Fibroblast of lung (primary cell): ENCODE data around the gene CCDC85B. TPM values are rescaled to one million over a fixed set of nuclear protein-coding genes. Genes with fewer than 3 reads are reported as not detected.
A peak's percentile ranks its signal among the peaks of the same experiment; 100 is the strongest.

Source experiments
- DNase-seq, 2 donors: peaks; one replicate each; pipeline versions ENCODE4 v3.0.0 to v3.0.0-alpha.2; 2010; ENCODE audit warnings: low read depth in 2 of 2
- H2AFZ ChIP-seq: 2 replicates; pipeline ENCODE4 v1.5.1; 2012; ENCODE audit warnings: low read length, control low read depth, inconsistent platforms
- H3K27ac ChIP-seq: 2 replicates; pipeline ENCODE4 v1.5.1; 2011; ENCODE audit warnings: low read length, control low read depth; ENCODE audit not compliant: insufficient read depth
- H3K27me3 ChIP-seq: 2 replicates; pipeline ENCODE4 v1.5.1; 2011; ENCODE audit warnings: mild to moderate bottlenecking, low read length; ENCODE audit not compliant: control insufficient read depth, insufficient read depth
- H3K36me3 ChIP-seq: 2 replicates; pipeline ENCODE4 v1.5.1; 2011; ENCODE audit warnings: low read length; ENCODE audit not compliant: control insufficient read depth, insufficient read depth
- H3K4me1 ChIP-seq: 2 replicates; pipeline ENCODE4 v1.5.1; 2011; ENCODE audit warnings: low read length; ENCODE audit not compliant: control insufficient read depth, insufficient read depth; ENCODE audit errors: extremely low read depth
- H3K4me2 ChIP-seq: 2 replicates; pipeline ENCODE4 v1.5.1; 2011; ENCODE audit warnings: low read length, control low read depth; ENCODE audit not compliant: insufficient read depth; ENCODE audit errors: extremely low read depth
- H3K4me3 ChIP-seq, 4 experiments: fragments of 200-600 bp in 1 of 4; sonication (generic) in 1 of 4; replicated peaks in 1 of 4; 2 replicates each; pipeline ENCODE4 v1.5.1; 2011 to 2016; ENCODE audit warnings: low read length in 4 of 4, low read depth in 3 of 4, mild to moderate bottlenecking in 3 of 4, control low read depth in 2 of 4, inconsistent platforms in 1 of 4, mixed read lengths in 1 of 4; ENCODE audit not compliant: insufficient read depth in 1 of 4; ENCODE audit errors: control extremely low read depth in 1 of 4
- H3K79me2 ChIP-seq: 2 replicates; pipeline ENCODE4 v1.5.1; 2012; ENCODE audit warnings: mild to moderate bottlenecking, low read length, inconsistent platforms; ENCODE audit not compliant: control insufficient read depth, insufficient read depth
- H3K9ac ChIP-seq: 2 replicates; pipeline ENCODE4 v1.5.1; 2011; ENCODE audit warnings: mild to moderate bottlenecking, low read length, control low read depth; ENCODE audit not compliant: insufficient read depth
- H3K9me3 ChIP-seq: 2 replicates; pipeline ENCODE4 v1.5.1; 2012; ENCODE audit warnings: low read depth, low read length; ENCODE audit not compliant: control insufficient read depth, insufficient read depth
- H4K20me1 ChIP-seq: 2 replicates; pipeline ENCODE4 v1.5.1; 2011; ENCODE audit warnings: low read length; ENCODE audit not compliant: control insufficient read depth, insufficient read depth; ENCODE audit errors: extremely low read depth
- EZH2 ChIP-seq: IDR thresholded peaks from 2 replicates; pipeline ENCODE4 v1.5.1; 2012; ENCODE audit warnings: low read length, control low read depth, mild to moderate bottlenecking; ENCODE audit errors: missing control alignments
- polyA plus RNA-seq, 2 donors: library from polyadenylated mRNA; depleted of rRNA in 1 of 2; stranded (reverse) in 1 of 2; unstranded in 1 of 2; fragments of >200 nt; gene quantifications; 2 replicates each; pipeline ENCODE4 v1.2.1, GENCODE V29; 2011 to 2012; ENCODE audit warnings: missing spikeins in 1 of 2
- total RNA-seq: library from RNA; depleted of rRNA; stranded (reverse); fragments of >200 nt; gene quantifications from 2 replicates; pipeline ENCODE4 v1.2.1, GENCODE V29; 2014
- TF ChIP-seq, protein P1 (sequence below), 2 donors: IDR thresholded peaks in 1 of 2; conservative IDR thresholded peaks in 1 of 2; 1 replicate in 1 of 2; 2 replicates in 1 of 2; pipeline ENCODE4 v1.5.1; 2011 to 2012; ENCODE audit warnings: low read length in 2 of 2, control low read depth in 1 of 2, inconsistent platforms in 1 of 2, low read depth in 1 of 2, mild to moderate bottlenecking in 1 of 2

The CCDC85B gene
- total and polyA plus RNA-seq, 2 donors (not counting 1 experiment from before 2014, with no cell fraction given): 18.1 to 118 TPM

DNA sequence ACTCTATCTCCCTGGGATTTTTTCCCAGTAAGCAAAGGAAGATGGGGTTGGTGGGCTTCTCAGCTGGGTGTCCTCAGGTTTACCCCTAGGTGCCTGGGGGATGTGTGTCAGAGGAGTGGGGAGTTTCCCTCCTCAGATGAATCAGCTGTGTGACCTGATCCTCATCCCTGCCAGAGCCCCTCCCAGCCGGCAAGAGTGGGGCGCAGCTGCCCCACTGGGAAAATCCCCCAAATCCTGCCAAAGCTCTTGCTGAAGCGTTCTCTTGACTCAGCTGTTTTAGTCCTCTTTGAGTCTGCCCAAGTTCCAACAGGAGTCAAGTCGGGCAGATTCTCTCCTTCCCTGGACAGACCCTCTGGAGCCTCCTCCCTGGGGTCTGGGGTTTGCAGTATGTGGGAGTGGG is 22.4 kb downstream of the CCDC85B start:
- H3K27me3 ChIP-seq: no peaks in the 10 kb centered on the region
- H3K9me3 ChIP-seq: no peaks in the 10 kb centered on the region
- peak overlapping the region; percentile 36 for H3K4me2 ChIP-seq
- H3K36me3 ChIP-seq: peaks cover 8% of the 10 kb centered on the region
- peak overlapping the region; percentile 45 for H3K9ac ChIP-seq
- no peak overlapping the region for H2AFZ ChIP-seq
- peak overlapping the region; percentile 99 for H3K27ac ChIP-seq
- peak; percentile 47 to 75 for DNase-seq
- TF ChIP-seq EZH2: no peak
- TF ChIP-seq, protein P1, sequence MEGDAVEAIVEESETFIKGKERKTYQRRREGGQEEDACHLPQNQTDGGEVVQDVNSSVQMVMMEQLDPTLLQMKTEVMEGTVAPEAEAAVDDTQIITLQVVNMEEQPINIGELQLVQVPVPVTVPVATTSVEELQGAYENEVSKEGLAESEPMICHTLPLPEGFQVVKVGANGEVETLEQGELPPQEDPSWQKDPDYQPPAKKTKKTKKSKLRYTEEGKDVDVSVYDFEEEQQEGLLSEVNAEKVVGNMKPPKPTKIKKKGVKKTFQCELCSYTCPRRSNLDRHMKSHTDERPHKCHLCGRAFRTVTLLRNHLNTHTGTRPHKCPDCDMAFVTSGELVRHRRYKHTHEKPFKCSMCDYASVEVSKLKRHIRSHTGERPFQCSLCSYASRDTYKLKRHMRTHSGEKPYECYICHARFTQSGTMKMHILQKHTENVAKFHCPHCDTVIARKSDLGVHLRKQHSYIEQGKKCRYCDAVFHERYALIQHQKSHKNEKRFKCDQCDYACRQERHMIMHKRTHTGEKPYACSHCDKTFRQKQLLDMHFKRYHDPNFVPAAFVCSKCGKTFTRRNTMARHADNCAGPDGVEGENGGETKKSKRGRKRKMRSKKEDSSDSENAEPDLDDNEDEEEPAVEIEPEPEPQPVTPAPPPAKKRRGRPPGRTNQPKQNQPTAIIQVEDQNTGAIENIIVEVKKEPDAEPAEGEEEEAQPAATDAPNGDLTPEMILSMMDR (conservative IDR thresholded peaks at IDR 0.05 in 1 of 2, IDR thresholded peaks at IDR 0.05 in 1 of 2; ENCODE audit: low read depth in 1 of 2, low read length in 2 of 2): no peak
- no peak overlapping the region for H3K4me3 ChIP-seq
- no peaks in the 10 kb centered on the region for H4K20me1 ChIP-seq
- peaks cover 39% of the 10 kb centered on the region for H3K79me2 ChIP-seq
- H3K4me1 ChIP-seq: peaks cover 61% of the 10 kb centered on the region

DNA sequence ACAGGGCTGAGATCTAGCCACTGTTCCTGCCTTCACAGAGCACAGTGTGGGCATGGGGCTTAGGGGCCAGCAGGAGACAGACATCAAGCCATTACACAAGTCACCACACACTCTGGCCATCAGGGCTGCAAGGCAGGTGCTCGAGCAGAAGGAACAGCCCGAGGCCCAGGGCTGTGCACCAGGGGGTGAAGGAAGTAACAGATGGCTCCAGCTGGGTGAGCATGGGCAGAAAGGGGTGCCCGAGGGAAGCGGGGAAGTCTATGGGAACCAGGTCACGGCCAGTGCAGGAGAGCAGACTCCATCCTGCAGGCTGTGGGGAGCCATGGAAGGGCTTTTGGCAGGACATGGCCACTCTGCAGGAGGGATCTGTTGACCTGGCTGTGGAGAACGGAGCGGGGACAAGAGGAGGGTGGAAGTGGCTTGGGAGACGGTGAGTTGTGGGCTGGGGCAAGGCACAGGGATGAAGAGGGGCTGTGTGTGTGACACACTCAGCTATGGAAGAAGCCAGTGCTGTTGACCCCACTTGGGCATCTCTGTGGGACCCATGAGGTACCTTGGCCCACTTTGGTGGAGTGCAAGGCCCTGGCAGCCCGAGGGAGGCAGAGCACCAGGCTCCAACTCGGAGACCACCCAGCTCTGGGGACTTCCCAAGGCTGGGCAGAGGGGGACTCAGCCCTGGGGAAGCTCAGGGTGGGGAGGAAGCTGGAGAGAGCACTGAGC is 24.8 kb downstream of the CCDC85B start:
- no peaks in the 10 kb centered on the region for H3K27me3 ChIP-seq
- H3K9ac ChIP-seq: peak overlapping the region; percentile 52
- H3K4me3 ChIP-seq: peak overlapping the region in 1 of 4 experiments; percentile 14
- H2AFZ ChIP-seq: no peak overlapping the region
- peak in 1 of 2 donors; percentile 17 for DNase-seq
- peaks cover 59% of the 10 kb centered on the region for H3K4me1 ChIP-seq
- no peaks in the 10 kb centered on the region for H3K9me3 ChIP-seq
- peaks cover 8% of the 10 kb centered on the region for H3K36me3 ChIP-seq
- peak overlapping the region; percentile 46 for H3K4me2 ChIP-seq
- no peaks in the 10 kb centered on the region for H4K20me1 ChIP-seq
- H3K79me2 ChIP-seq: peaks cover 57% of the 10 kb centered on the region
- peak overlapping the region; percentile 99 for H3K27ac ChIP-seq
- TF ChIP-seq EZH2: no peak
- TF ChIP-seq, protein P1 (conservative IDR thresholded peaks at IDR 0.05 in 1 of 2, IDR thresholded peaks at IDR 0.05 in 1 of 2; ENCODE audit: low read depth in 1 of 2, low read length in 2 of 2): no peak

- Histone ChIP-seq H3K79me2 (peaks cover 63% of the 10 kb centered on the region), H3K4me3 (peak overlapping the region in 2 of 4 experiments; percentile 28 to 94), H3K9ac (peak overlapping the region; percentile 48), H4K20me1 (no peaks in the 10 kb centered on the region), H3K27ac (peak overlapping the region; percentile 99), H3K4me2 (peak overlapping the region; percentile 80), H3K36me3 (peaks cover 12% of the 10 kb centered on the region), H3K4me1 (peaks cover 62% of the 10 kb centered on the region), H3K27me3 (no peaks in the 10 kb centered on the region), H2AFZ (no peak overlapping the region), H3K9me3 (no peaks in the 10 kb centered on the region)
- peak; percentile 95 to 97 for DNase-seq
- no peak for TF ChIP-seq EZH2
- TF ChIP-seq, protein P1 (conservative IDR thresholded peaks at IDR 0.05 in 1 of 2, IDR thresholded peaks at IDR 0.05 in 1 of 2; ENCODE audit: low read depth in 1 of 2, low read length in 2 of 2): no peak
Observed at GRCh38 chr11:65915821-65916251, 25.4 kb downstream of the CCDC85B start.
